HEK293 (cell line): Measurements from ENCODE around the gene EYA3.

ENCODE experiments used
- CTCF ChIA-PET: fragments of 350-600 bp; formaldehyde crosslinking; extraction: SDS; loops from one replicate; lab custom pipeline; 2021; ENCODE audit warnings: antibody characterized with exemption; lab: Yijun Ruan, JAX
- POLR2A ChIA-PET: fragments of 300-600 bp; formaldehyde crosslinking; extraction: SDS; loops from one replicate; lab custom pipeline; 2020; ENCODE audit warnings: antibody characterized with exemption, inconsistent platforms; lab: Yijun Ruan, JAX
- H3K27ac ChIP-seq: fragments of 200-500 bp; sonication (Bioruptor generic); 2 replicates; pipeline ENCODE4 v1.5.1; 2014; ENCODE audit warnings: low read depth, low read length, control low read depth, inconsistent platforms; ENCODE audit errors: extremely low read depth
- H3K36me3 ChIP-seq, 2 experiments: fragments of 200-500 bp in 1 of 2; sonication (Bioruptor generic) in 1 of 2; 1 replicate in 1 of 2; 2 replicates in 1 of 2; pipeline ENCODE4 v1.5.1; 2014 to 2017; ENCODE audit warnings: inconsistent platforms in 2 of 2, low read length in 2 of 2; ENCODE audit not compliant: control insufficient read depth in 2 of 2, insufficient read depth in 1 of 2
- H3K4me1 ChIP-seq: fragments of 200-500 bp; sonication (Bioruptor generic); 2 replicates; pipeline ENCODE4 v1.5.1; 2014; ENCODE audit warnings: mild to moderate bottlenecking, low read length, inconsistent platforms; ENCODE audit not compliant: control insufficient read depth, insufficient read depth
- H3K4me3 ChIP-seq: 2 replicates; pipeline ENCODE4 v1.5.1; 2011; ENCODE audit warnings: low read depth, mild to moderate bottlenecking, control low read depth, low read length, moderate library complexity
- H3K9me3 ChIP-seq: fragments of 200-500 bp; sonication (Bioruptor generic); 2 replicates; pipeline ENCODE4 v1.5.1; 2014; ENCODE audit warnings: low read depth, low read length, inconsistent platforms; ENCODE audit not compliant: control insufficient read depth, insufficient read depth
- CTCF ChIP-seq: fragments of 450-650 bp; formaldehyde crosslinking; IDR thresholded peaks from 2 replicates; pipeline ENCODE4 v1.5.1; 2016; ENCODE audit warnings: missing biosample characterization, missing genetic modification characterization
- FEZF1 ChIP-seq: fragments of 450-650 bp; formaldehyde crosslinking; IDR thresholded peaks from 2 replicates; pipeline ENCODE4 v1.5.1; 2016; ENCODE audit warnings: missing biosample characterization, missing genetic modification characterization
- OSR2 ChIP-seq: fragments of 450-650 bp; formaldehyde crosslinking; IDR thresholded peaks from 2 replicates; pipeline ENCODE4 v1.5.1; 2016; ENCODE audit warnings: missing biosample characterization, missing genetic modification characterization
- PRDM10 ChIP-seq: fragments of 450-650 bp; formaldehyde crosslinking; IDR thresholded peaks from 2 replicates; pipeline ENCODE4 v1.5.1; 2016; ENCODE audit warnings: missing biosample characterization, missing genetic modification characterization
- REPIN1 ChIP-seq: fragments of 450-650 bp; formaldehyde crosslinking; IDR thresholded peaks from 2 replicates; pipeline ENCODE4 v1.5.1; 2017; ENCODE audit warnings: missing biosample characterization, missing genetic modification characterization, low read depth
- REST ChIP-seq: fragments of 450-650 bp; formaldehyde crosslinking; IDR thresholded peaks from 2 replicates; pipeline ENCODE4 v1.5.1; 2016; ENCODE audit warnings: missing biosample characterization, missing genetic modification characterization
- SALL2 ChIP-seq: fragments of 450-650 bp; formaldehyde crosslinking; IDR thresholded peaks from 2 replicates; pipeline ENCODE4 v1.5.0; 2017; ENCODE audit warnings: missing biosample characterization, mild to moderate bottlenecking, missing genetic modification characterization, borderline replicate concordance
- ZBTB17 ChIP-seq: fragments of 450-650 bp; formaldehyde crosslinking; IDR thresholded peaks from 2 replicates; pipeline ENCODE4 v1.5.1; 2016; ENCODE audit warnings: missing biosample characterization, missing genetic modification characterization
- ZBTB21 ChIP-seq: fragments of 450-650 bp; formaldehyde crosslinking; IDR thresholded peaks from 2 replicates; pipeline ENCODE4 v1.5.1; 2017; ENCODE audit warnings: missing biosample characterization, missing genetic modification characterization
- ZBTB7A ChIP-seq: fragments of 450-650 bp; formaldehyde crosslinking; IDR thresholded peaks from 2 replicates; pipeline ENCODE4 v1.5.1; 2016; ENCODE audit warnings: low read depth, missing biosample characterization, missing genetic modification characterization
- ZNF184 ChIP-seq: fragments of 450-650 bp; IDR thresholded peaks from 2 replicates; pipeline ENCODE4 v1.5.1; 2018; ENCODE audit warnings: missing biosample characterization, mild to moderate bottlenecking, missing genetic modification characterization
- ZNF2 ChIP-seq: fragments of 450-650 bp; formaldehyde crosslinking; IDR thresholded peaks from 2 replicates; pipeline ENCODE4 v1.5.1; 2016; ENCODE audit warnings: missing biosample characterization, missing genetic modification characterization
- ZNF335 ChIP-seq: fragments of 450-650 bp; formaldehyde crosslinking; conservative IDR thresholded peaks from 2 replicates; pipeline ENCODE4 v1.5.1; 2016; ENCODE audit warnings: missing biosample characterization, missing genetic modification characterization
- ZNF513 ChIP-seq: fragments of 450-650 bp; IDR thresholded peaks from 2 replicates; pipeline ENCODE4 v1.5.1; 2018; ENCODE audit warnings: missing biosample characterization, missing genetic modification characterization
- ZNF544 ChIP-seq: fragments of 450-650 bp; formaldehyde crosslinking; IDR thresholded peaks from 2 replicates; pipeline ENCODE4 v1.5.0; 2017; ENCODE audit warnings: missing biosample characterization, missing genetic modification characterization
- ZNF549 ChIP-seq: fragments of 450-650 bp; IDR thresholded peaks from 2 replicates; pipeline ENCODE4 v1.5.1; 2018; ENCODE audit warnings: missing biosample characterization, missing genetic modification characterization, mild to moderate bottlenecking, inconsistent platforms, moderate library complexity
- ZNF561 ChIP-seq: fragments of 450-650 bp; IDR thresholded peaks from 2 replicates; pipeline ENCODE4 v1.5.1; 2018; ENCODE audit warnings: missing biosample characterization, missing genetic modification characterization, borderline replicate concordance
- ZNF585B ChIP-seq: fragments of 450-650 bp; formaldehyde crosslinking; IDR thresholded peaks from 2 replicates; pipeline ENCODE4 v1.5.1; 2016; ENCODE audit warnings: missing biosample characterization, missing genetic modification characterization
- ZNF624 ChIP-seq: fragments of 450-650 bp; formaldehyde crosslinking; IDR thresholded peaks from 2 replicates; pipeline ENCODE4 v1.5.1; 2017; ENCODE audit warnings: missing biosample characterization, missing genetic modification characterization
- ZNF645 ChIP-seq: fragments of 450-650 bp; formaldehyde crosslinking; IDR thresholded peaks from 2 replicates; pipeline ENCODE4; 2016; ENCODE audit warnings: missing biosample characterization, missing genetic modification characterization
- ZNF654 ChIP-seq: fragments of 450-650 bp; formaldehyde crosslinking; IDR thresholded peaks from 2 replicates; pipeline ENCODE4 v1.5.1; 2016; ENCODE audit warnings: low read depth, missing biosample characterization, missing genetic modification characterization
- ZNF701 ChIP-seq: fragments of 450-650 bp; formaldehyde crosslinking; IDR thresholded peaks from 2 replicates; pipeline ENCODE4 v1.5.1; 2016; ENCODE audit warnings: missing biosample characterization, missing genetic modification characterization
- ZNF768 ChIP-seq: fragments of 450-650 bp; formaldehyde crosslinking; IDR thresholded peaks from 2 replicates; pipeline ENCODE4 v1.5.1; 2018; ENCODE audit warnings: missing biosample characterization, mild to moderate bottlenecking, missing genetic modification characterization
- ZSCAN4 ChIP-seq: fragments of 450-650 bp; formaldehyde crosslinking; IDR thresholded peaks from 2 replicates; pipeline ENCODE4 v1.5.1; 2017; ENCODE audit warnings: missing biosample characterization, missing genetic modification characterization

EYA3 gene

GRCh38 chr1:28091043-28091781, 2.8 kb upstream of the EYA3 start:
- CTCF ChIA-PET = interaction anchor here (0.6 to 5.9 kb wide), 37 partner anchors 8 to 1392 kb away, joined by 3 to 90 read pairs (median 4); no protein-coding TSS in a partner anchor
- Histone ChIP-seq H3K4me1 (peaks cover 5% of the 10 kb centered on the region; the same call in 1 of the 2 replicates), H3K9me3 (no peaks in the 10 kb centered on the region), H3K4me3 (no peak overlapping the region), H3K36me3 (no peaks in the 10 kb centered on the region), H3K27ac (no peak overlapping the region)
- POLR2A ChIA-PET = interaction anchor here (0.5 to 1.3 kb wide), 4 partner anchors 11 to 117 kb away, joined by 4 to 6 read pairs (median 5); no protein-coding TSS in a partner anchor
- TF ChIP-seq ZSCAN4 (tag by site-specific recombination) (no peak), FEZF1 (tag by site-specific recombination) (0 out of 2 replicates have a peak, but pooled peaks have one; percentile 22), ZNF549 (tag by site-specific recombination) (no peak), ZNF768 (tag by site-specific recombination) (no peak), ZNF335 (peak; percentile 59), ZNF701 (tag by site-specific recombination) (no peak), SALL2 (no peak), ZNF624 (tag by site-specific recombination) (no peak), ZNF585B (no peak), OSR2 (no peak), ZNF645 (tag by site-specific recombination) (no peak), ZBTB17 (tag by site-specific recombination) (peak; percentile 81; the same call in 1 of the 2 replicates), ZNF654 (tag by site-specific recombination) (peak; percentile 79), PRDM10 (tag by site-specific recombination) (peak; percentile 98), ZNF513 (tag by site-specific recombination) (0 out of 2 replicates have a peak, but pooled peaks have one; percentile 17), REST (no peak), REPIN1 (no peak), ZBTB7A (tag by site-specific recombination) (no peak), CTCF (tag by site-specific recombination) (peak; percentile 54; the same call in 1 of the 2 replicates), ZNF184 (tag by site-specific recombination) (0 out of 2 replicates have a peak, but pooled peaks have one; percentile 9), ZNF544 (no peak), ZBTB21 (tag by site-specific recombination) (no peak), ZNF561 (no peak), ZNF2 (tag by site-specific recombination) (no peak)
